B cell (primary cell): Measurements from ENCODE around the gene ZDHHC12. TPM values are rescaled to one million over a fixed set of nuclear protein-coding genes. Genes with fewer than 3 reads are reported as not detected.

ENCODE experiments used
- ATAC-seq: fragments of 200-7000 bp; cut with Tn5 transposase; one replicate; pipeline ENCODE4 v1.10.0; 2021; ENCODE audit warnings: low read depth, mild to moderate bottlenecking, moderate number of reproducible peaks, moderate library complexity
- CTCF ChIA-PET: fragments of 350-600 bp; sonication (Branson Sonifier 250); formaldehyde crosslinking; loops from one replicate; lab custom pipeline; 2021; ENCODE audit warnings: antibody characterized with exemption, inconsistent platforms; lab: Charles Lee
- POLR2A ChIA-PET: fragments of 350-600 bp; sonication (Branson Sonifier 250); formaldehyde crosslinking; loops from one replicate; lab custom pipeline; 2021; ENCODE audit warnings: antibody characterized with exemption; lab: Charles Lee
- DNase-seq: peaks from one replicate; pipeline ENCODE4 v3.0.0; 2013
- H2AFZ ChIP-seq: 2 replicates; pipeline ENCODE4 v1.6.1; 2012; ENCODE audit warnings: mild to moderate bottlenecking, low read depth, low read length; ENCODE audit not compliant: insufficient read depth, poor library complexity, severe bottlenecking
- H3K27ac ChIP-seq, 2 donors: 1 replicate in 1 of 2; 2 replicates in 1 of 2; pipeline ENCODE4 v1.5.1; 2012 to 2013; ENCODE audit warnings: low read length in 2 of 2, mild to moderate bottlenecking in 2 of 2, moderate library complexity in 1 of 2
- H3K27me3 ChIP-seq, 4 experiments: fragments of 200-600 bp in 1 of 4; sonication (generic) in 1 of 4; replicated peaks in 1 of 4; 1 replicate in 2 of 4; 2 replicates in 2 of 4; pipeline versions ENCODE4 v1.6.1 to v1.7.0; 2013 to 2016; ENCODE audit warnings: low read length in 3 of 4, mild to moderate bottlenecking in 2 of 4, mixed read lengths in 1 of 4, moderate library complexity in 1 of 4; ENCODE audit not compliant: insufficient read depth in 4 of 4, control insufficient read depth in 3 of 4; ENCODE audit errors: control extremely low read depth in 1 of 4
- H3K36me3 ChIP-seq, 2 experiments: replicated peaks in 1 of 2; 1 replicate in 1 of 2; 2 replicates in 1 of 2; pipeline versions ENCODE4 v1.6.1 to v1.7.1; 2013; ENCODE audit warnings: low read length in 1 of 2; ENCODE audit not compliant: insufficient read depth in 2 of 2, control insufficient read depth in 1 of 2; ENCODE audit errors: control extremely low read depth in 1 of 2, extremely low read depth in 1 of 2
- H3K4me1 ChIP-seq, 2 donors: fragments of 200-600 bp in 1 of 2; sonication (generic) in 1 of 2; 1 replicate in 1 of 2; 2 replicates in 1 of 2; pipeline versions ENCODE4 v1.5.1 to v1.6.1; 2013 to 2017; ENCODE audit warnings: low read length in 2 of 2; ENCODE audit not compliant: control insufficient read depth in 2 of 2, insufficient read depth in 2 of 2
- H3K4me2 ChIP-seq: replicated peaks from 2 replicates; pipeline ENCODE3; 2012; ENCODE audit warnings: mild to moderate bottlenecking, low read depth, low read length; ENCODE audit not compliant: poor library complexity, severe bottlenecking
- H3K4me3 ChIP-seq, 5 experiments: fragments of 200-600 bp in 1 of 5; sonication (generic) in 1 of 5; 1 replicate in 3 of 5; 2 replicates in 2 of 5; pipeline versions ENCODE4 v1.5.1 to v1.7.0; 2011 to 2016; ENCODE audit warnings: low read length in 4 of 5, mild to moderate bottlenecking in 4 of 5, low read depth in 2 of 5, control low read depth in 1 of 5, moderate library complexity in 1 of 5; ENCODE audit not compliant: insufficient read depth in 1 of 5; ENCODE audit errors: control extremely low read depth in 1 of 5, extremely low read depth in 1 of 5
- H3K79me2 ChIP-seq: fragments of 200-600 bp; sonication (generic); one replicate; pipeline ENCODE4 v1.6.0; 2016; ENCODE audit warnings: low read length; ENCODE audit not compliant: control insufficient read depth, insufficient read depth
- H3K9ac ChIP-seq: fragments of 200-600 bp; sonication (generic); 2 replicates; pipeline ENCODE4 v1.6.1; 2017; ENCODE audit warnings: mild to moderate bottlenecking, low read length, moderate library complexity
- H3K9me3 ChIP-seq, 3 donors: one replicate each; pipeline versions ENCODE4 v1.6.1 to v1.7.1; 2013; ENCODE audit warnings: low read length in 2 of 3; ENCODE audit not compliant: control insufficient read depth in 2 of 3, insufficient read depth in 1 of 3; ENCODE audit errors: control extremely low read depth in 1 of 3
- H4K20me1 ChIP-seq: 2 replicates; pipeline ENCODE4 v1.6.0; 2012; ENCODE audit warnings: mild to moderate bottlenecking, low read length; ENCODE audit not compliant: insufficient read depth, control insufficient read depth, poor library complexity, severe bottlenecking
- H3K27ac Mint-ChIP-seq: one replicate; pipeline ENCODE4 v1.8.0; 2021; ENCODE audit warnings: mixed read lengths
- H3K27me3 Mint-ChIP-seq: one replicate; pipeline ENCODE4 v1.8.0; 2021; ENCODE audit warnings: mixed read lengths
- H3K4me1 Mint-ChIP-seq: one replicate; pipeline ENCODE4 v1.8.0; 2021; ENCODE audit warnings: mixed read lengths
- H3K4me3 Mint-ChIP-seq: one replicate; pipeline ENCODE4 v1.8.0; 2021; ENCODE audit warnings: mixed read lengths
- H3K9me3 Mint-ChIP-seq: one replicate; pipeline ENCODE4 v1.8.0; 2022; ENCODE audit warnings: mixed read lengths; ENCODE audit not compliant: insufficient read depth
- CTCF ChIP-seq: fragments of 200-600 bp; IDR thresholded peaks from one replicate; pipeline ENCODE4 v1.8.0; 2022; ENCODE audit warnings: antibody characterized with exemption, mild to moderate bottlenecking
- EZH2 ChIP-seq: IDR thresholded peaks from 2 replicates; pipeline ENCODE4 v1.6.1; 2012; ENCODE audit warnings: borderline replicate concordance, low read depth, mild to moderate bottlenecking, moderate library complexity, low read length; ENCODE audit not compliant: insufficient read depth, poor library complexity, severe bottlenecking
- WGBS: methylation state at CpG from one replicate; pipeline ENCODE4 v1.1.5; 2013; ENCODE audit warnings: missing lambda C conversion rate; ENCODE audit not compliant: insufficient coverage; 5-methylcytosine and 5-hydroxymethylcytosine counted together
- intact Hi-C: fragments of 100-400 bp; cut with micrococcal nuclease; formaldehyde crosslinking; loops from one replicate; pipeline ENCODE4 v1.10.0; 2022
- polyA plus RNA-seq: library from polyadenylated mRNA; depleted of rRNA; stranded (reverse); fragments of >200 nt; gene quantifications from 2 replicates; pipeline ENCODE4 v1.2.3, GENCODE V29; 2012
- total RNA-seq, 2 donors: library from RNA; stranded (reverse); fragments of 120-200 nt in 1 of 2; gene quantifications; 1 replicate in 1 of 2; 2 replicates in 1 of 2; pipeline versions ENCODE4 v1.2.3 to v1.2.4, GENCODE V29; 2013 to 2022

The ZDHHC12 gene
- total and polyA plus RNA-seq, 2 donors (not counting 1 experiment from before 2014, with no cell fraction given), result 28.5 to 47.0 TPM

DNA sequence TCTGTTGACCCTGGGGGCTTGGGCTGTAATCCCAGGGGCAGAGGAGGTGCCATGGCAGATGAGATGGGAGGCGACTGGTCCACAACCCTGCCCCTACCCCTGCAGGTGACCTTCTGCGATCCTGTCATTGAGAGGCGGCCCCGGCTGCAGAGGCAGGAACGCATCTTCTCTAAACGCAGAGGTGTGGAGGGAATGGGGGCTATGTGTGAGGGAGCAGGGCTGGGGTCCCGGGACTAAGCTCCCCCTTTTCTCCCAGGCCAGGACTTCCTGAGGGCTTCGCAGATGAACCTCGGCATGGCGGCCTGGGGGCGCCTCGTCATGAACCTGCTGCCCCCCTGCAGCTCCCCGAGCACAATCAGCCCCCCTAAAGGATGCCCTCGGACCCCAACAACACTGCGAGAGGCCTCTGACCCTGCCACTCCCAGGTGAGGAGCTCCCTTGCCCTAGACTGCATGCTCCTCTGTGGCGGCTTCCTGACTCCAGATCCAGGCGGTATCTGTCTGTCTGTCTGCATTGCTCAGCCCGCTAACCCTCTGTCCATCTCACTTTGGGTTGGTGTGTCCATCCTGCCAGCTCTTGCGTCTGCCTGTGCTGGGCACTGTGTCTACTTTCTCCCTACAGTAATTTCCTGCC is 9.9 kb downstream of the ZDHHC12 start:
- no peaks in the 10 kb centered on the region for H3K4me1 Mint-ChIP-seq
- no peak overlapping the region for H3K27ac ChIP-seq
- TF ChIP-seq EZH2, result no peak
- TF ChIP-seq CTCF, result no peak
- no peak overlapping the region for H2AFZ ChIP-seq
- no peaks in the 10 kb centered on the region for H3K79me2 ChIP-seq
- H3K4me1 ChIP-seq, result no peaks in the 10 kb centered on the region
- H3K9me3 Mint-ChIP-seq, result no peaks in the 10 kb centered on the region
- no peaks in the 10 kb centered on the region for H3K27me3 ChIP-seq
- WGBS, result 96% methylated on average over 14 of the region's 19 CpGs
- no peak overlapping the region for H3K4me3 Mint-ChIP-seq
- DNase-seq (no peak), ATAC-seq (no peak)
- ChIA-PET CTCF (no interaction called here), POLR2A (no interaction called here)
- H3K4me2 ChIP-seq, result no peak overlapping the region
- no peaks in the 10 kb centered on the region for H4K20me1 ChIP-seq
- H3K27ac Mint-ChIP-seq, result no peak overlapping the region
- no peaks in the 10 kb centered on the region for H3K9me3 ChIP-seq
- no peaks in the 10 kb centered on the region for H3K36me3 ChIP-seq
- H3K4me3 ChIP-seq, result no peak overlapping the region
- no peak overlapping the region for H3K9ac ChIP-seq
- intact Hi-C loops, result no loop called here
- H3K27me3 Mint-ChIP-seq, result no peaks in the 10 kb centered on the region

DNA sequence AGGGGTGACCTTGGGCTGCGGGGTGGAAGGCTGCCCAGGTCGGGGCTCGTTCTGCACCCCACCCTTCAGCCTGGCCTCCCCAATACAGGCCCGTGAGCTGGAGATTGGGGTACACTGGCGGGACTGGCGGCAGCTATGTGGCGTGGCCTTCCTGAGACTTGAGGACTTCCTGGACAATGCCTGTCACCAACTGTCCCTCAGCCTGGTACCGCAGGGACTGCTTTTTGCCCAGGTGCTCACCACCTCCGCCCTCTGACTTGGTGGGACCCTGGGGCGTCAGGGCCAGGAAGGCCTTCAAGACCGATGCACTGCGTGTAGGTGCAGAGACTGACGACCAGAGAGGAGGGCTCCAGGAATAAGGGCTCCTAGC is 10.5 kb downstream of the ZDHHC12 start:
- Histone ChIP-seq H3K27me3 (no peaks in the 10 kb centered on the region), H3K27ac (no peak overlapping the region), H3K4me2 (no peak overlapping the region), H3K4me3 (no peak overlapping the region), H3K9ac (no peak overlapping the region), H3K36me3 (no peaks in the 10 kb centered on the region), H3K9me3 (no peaks in the 10 kb centered on the region), H3K79me2 (no peaks in the 10 kb centered on the region), H3K4me1 (no peaks in the 10 kb centered on the region), H2AFZ (no peak overlapping the region), H4K20me1 (no peaks in the 10 kb centered on the region)
- TF ChIP-seq EZH2, result no peak
- no peak for TF ChIP-seq CTCF
- ATAC-seq (no peak), DNase-seq (no peak)
- intact Hi-C loops, result no loop called here
- CTCF ChIA-PET, result no interaction called here
- H3K4me1 Mint-ChIP-seq, result no peaks in the 10 kb centered on the region
- no peaks in the 10 kb centered on the region for H3K27me3 Mint-ChIP-seq
- POLR2A ChIA-PET, result no interaction called here
- no peak overlapping the region for H3K4me3 Mint-ChIP-seq
- H3K27ac Mint-ChIP-seq, result no peak overlapping the region
- WGBS, result 94% methylated on average over 13 of the region's 13 CpGs
- no peaks in the 10 kb centered on the region for H3K9me3 Mint-ChIP-seq
